Activated CD4-positive, alpha-beta T cell treated with anti-CD3 and anti-CD28 coated beads, Interleukin-2, amount 10 ng/mL, durations not matched to agents 24 days and 14 days (primary cell): Measurements from ENCODE around the gene PEMT. TPM values are rescaled to one million over a fixed set of nuclear protein-coding genes. Genes with fewer than 3 reads are reported as not detected.

Experiments
- total RNA-seq: library from RNA; stranded (reverse); gene quantifications from 2 replicates; pipeline ENCODE4 v1.2.3, GENCODE V29; 2022

The PEMT gene
- total RNA-seq, 1 donor from 2014 or later: 45.5 TPM

Other genes with a start within 250 kb of the PEMT start
- 14.4 and 15.3 TPM in 2 replicates for gene MED9, start 114.7 kb downstream of the PEMT start, total RNA-seq
- 6.6 and 7.5 TPM in 2 replicates for gene RASD1, start 95.3 kb downstream of the PEMT start, total RNA-seq
- gene RAI1, start 89.8 kb upstream of the PEMT start, total RNA-seq: 30.1 and 34.5 TPM in 2 replicates
- gene SREBF1, start 245.3 kb upstream of the PEMT start, total RNA-seq: 154 and 171 TPM in 2 replicates